Measurements from ENCODE around the gene ZBTB2. TPM values are rescaled to one million over a fixed set of nuclear protein-coding genes. Genes with fewer than 3 reads are reported as not detected.

Gene ZBTB2
- total RNA-seq, 1 experiment from 2014 or later = 16.2 TPM

GRCh38 chr6:151327101-151327500, 64.3 kb downstream of the ZBTB2 start:
- intact Hi-C loops (cut with micrococcal nuclease; ENCODE audit: unreplicated experiment) = loop anchor here (10.0 kb wide), 1 partner anchor 262 kb away; no protein-coding TSS in a partner anchor
- BruUV-seq (replicated peaks) = no TSS peak
- ChIA-PET CTCF (interaction anchor here (1.1 kb wide), 1 partner anchor 435 kb away, joined by 4 read pairs; no protein-coding TSS in a partner anchor), POLR2A (interaction anchor here (0.9 kb wide), 1 partner anchor 268 kb away, joined by 3 read pairs; no protein-coding TSS in a partner anchor)
- H3K4me1 ChIP-seq (ENCODE audit: control insufficient read depth, insufficient read depth, low read length) = peaks cover 25% of the 10 kb centered on the region
- ATAC-seq = no peak
- no peaks in the 10 kb centered on the region for H3K9me3 ChIP-seq (ENCODE audit: control insufficient read depth, insufficient read depth, low read depth, low read length)
- TF ChIP-seq TCF7L2 (IDR thresholded peaks at IDR 0.05; ENCODE audit: low read depth, low read length) (no peak), SIN3A (IDR thresholded peaks at IDR 0.05; ENCODE audit: borderline replicate concordance, insufficient read depth, low read depth, low read length) (no peak), POLR2AphosphoS5 (IDR thresholded peaks at IDR 0.05; ENCODE audit: low read depth, low read length) (no peak)
- TF ChIP-seq, protein P1, sequence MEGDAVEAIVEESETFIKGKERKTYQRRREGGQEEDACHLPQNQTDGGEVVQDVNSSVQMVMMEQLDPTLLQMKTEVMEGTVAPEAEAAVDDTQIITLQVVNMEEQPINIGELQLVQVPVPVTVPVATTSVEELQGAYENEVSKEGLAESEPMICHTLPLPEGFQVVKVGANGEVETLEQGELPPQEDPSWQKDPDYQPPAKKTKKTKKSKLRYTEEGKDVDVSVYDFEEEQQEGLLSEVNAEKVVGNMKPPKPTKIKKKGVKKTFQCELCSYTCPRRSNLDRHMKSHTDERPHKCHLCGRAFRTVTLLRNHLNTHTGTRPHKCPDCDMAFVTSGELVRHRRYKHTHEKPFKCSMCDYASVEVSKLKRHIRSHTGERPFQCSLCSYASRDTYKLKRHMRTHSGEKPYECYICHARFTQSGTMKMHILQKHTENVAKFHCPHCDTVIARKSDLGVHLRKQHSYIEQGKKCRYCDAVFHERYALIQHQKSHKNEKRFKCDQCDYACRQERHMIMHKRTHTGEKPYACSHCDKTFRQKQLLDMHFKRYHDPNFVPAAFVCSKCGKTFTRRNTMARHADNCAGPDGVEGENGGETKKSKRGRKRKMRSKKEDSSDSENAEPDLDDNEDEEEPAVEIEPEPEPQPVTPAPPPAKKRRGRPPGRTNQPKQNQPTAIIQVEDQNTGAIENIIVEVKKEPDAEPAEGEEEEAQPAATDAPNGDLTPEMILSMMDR (IDR thresholded peaks at IDR 0.05) = no peak
- TF ChIP-seq, protein P2, sequence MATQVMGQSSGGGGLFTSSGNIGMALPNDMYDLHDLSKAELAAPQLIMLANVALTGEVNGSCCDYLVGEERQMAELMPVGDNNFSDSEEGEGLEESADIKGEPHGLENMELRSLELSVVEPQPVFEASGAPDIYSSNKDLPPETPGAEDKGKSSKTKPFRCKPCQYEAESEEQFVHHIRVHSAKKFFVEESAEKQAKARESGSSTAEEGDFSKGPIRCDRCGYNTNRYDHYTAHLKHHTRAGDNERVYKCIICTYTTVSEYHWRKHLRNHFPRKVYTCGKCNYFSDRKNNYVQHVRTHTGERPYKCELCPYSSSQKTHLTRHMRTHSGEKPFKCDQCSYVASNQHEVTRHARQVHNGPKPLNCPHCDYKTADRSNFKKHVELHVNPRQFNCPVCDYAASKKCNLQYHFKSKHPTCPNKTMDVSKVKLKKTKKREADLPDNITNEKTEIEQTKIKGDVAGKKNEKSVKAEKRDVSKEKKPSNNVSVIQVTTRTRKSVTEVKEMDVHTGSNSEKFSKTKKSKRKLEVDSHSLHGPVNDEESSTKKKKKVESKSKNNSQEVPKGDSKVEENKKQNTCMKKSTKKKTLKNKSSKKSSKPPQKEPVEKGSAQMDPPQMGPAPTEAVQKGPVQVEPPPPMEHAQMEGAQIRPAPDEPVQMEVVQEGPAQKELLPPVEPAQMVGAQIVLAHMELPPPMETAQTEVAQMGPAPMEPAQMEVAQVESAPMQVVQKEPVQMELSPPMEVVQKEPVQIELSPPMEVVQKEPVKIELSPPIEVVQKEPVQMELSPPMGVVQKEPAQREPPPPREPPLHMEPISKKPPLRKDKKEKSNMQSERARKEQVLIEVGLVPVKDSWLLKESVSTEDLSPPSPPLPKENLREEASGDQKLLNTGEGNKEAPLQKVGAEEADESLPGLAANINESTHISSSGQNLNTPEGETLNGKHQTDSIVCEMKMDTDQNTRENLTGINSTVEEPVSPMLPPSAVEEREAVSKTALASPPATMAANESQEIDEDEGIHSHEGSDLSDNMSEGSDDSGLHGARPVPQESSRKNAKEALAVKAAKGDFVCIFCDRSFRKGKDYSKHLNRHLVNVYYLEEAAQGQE (IDR thresholded peaks at IDR 0.05; ENCODE audit: insufficient read depth in 1 of 2, low read depth in 2 of 2, low read length in 1 of 2) = no peak
- DNase-seq (ENCODE audit: low read depth, low spot score) = no peak
- H3K27ac ChIP-seq (ENCODE audit: low read length) = peak overlapping the region; percentile 85
- H3K4me3 ChIP-seq (ENCODE audit: low read depth in 2 of 2, low read length in 2 of 2) = peak overlapping the region; percentile 63 to 85
- H3K27me3 ChIP-seq (ENCODE audit: control insufficient read depth, insufficient read depth, low read length) = no peaks in the 10 kb centered on the region
- no peaks in the 10 kb centered on the region for H3K36me3 ChIP-seq (ENCODE audit: control insufficient read depth, insufficient read depth, low read length)
- in situ Hi-C loops (cut with HindIII; ENCODE audit: low pct_unique_long_range_greater_than_20kb, low sequenced_read_pairs) = no loop called here

DNA sequence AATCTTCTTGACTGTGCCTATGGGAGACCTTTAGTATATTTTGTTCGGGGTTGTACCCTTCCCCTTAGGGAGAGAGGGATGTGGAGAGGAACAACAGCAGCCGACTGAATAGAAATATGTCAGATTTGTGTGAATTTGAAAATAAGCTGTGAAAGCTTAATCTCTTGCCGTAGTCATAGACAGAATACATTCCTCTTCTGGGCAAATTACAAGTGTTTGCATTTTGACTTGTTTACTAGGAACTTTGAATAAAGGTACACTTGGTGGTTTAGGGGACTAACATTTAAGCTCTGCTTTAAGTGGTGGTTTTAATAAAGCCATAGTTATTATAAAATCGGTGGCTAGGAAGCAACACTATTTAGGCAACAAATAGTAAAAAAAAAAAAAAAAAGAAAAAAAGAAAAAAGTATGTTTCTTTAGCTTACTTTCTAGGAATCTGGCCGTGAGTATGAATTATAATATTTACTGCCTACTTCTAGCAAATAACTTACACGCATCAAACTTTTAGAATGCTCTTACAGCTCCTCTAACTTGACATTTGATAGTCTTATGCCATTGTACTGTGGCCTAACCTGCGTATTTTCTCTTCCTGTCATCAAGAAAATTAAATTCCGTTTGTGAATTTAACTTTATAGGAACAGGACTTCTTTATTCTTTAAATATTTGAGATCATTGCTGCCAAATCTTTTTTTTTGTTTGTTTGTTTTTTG, 65.1 kb downstream of the ZBTB2 start:
- peak; percentile 11; the same call in 1 of the 2 replicates for ATAC-seq
- Histone ChIP-seq H3K4me3 (ENCODE audit: low read depth in 2 of 2, low read length in 2 of 2) (peak overlapping the region; percentile 63 to 85), H3K4me1 (ENCODE audit: control insufficient read depth, insufficient read depth, low read length) (peaks cover 25% of the 10 kb centered on the region), H3K27ac (ENCODE audit: low read length) (peak overlapping the region; percentile 85), H3K27me3 (ENCODE audit: control insufficient read depth, insufficient read depth, low read length) (no peaks in the 10 kb centered on the region), H3K9me3 (ENCODE audit: control insufficient read depth, insufficient read depth, low read depth, low read length) (no peaks in the 10 kb centered on the region), H3K36me3 (ENCODE audit: control insufficient read depth, insufficient read depth, low read length) (no peaks in the 10 kb centered on the region)
- ChIA-PET CTCF (interaction anchor here (0.7 to 2.9 kb wide), 3 partner anchors 129 to 434 kb away, joined by 4 to 39 read pairs (median 8); no protein-coding TSS in a partner anchor), POLR2A (interaction anchor here (0.6 to 1.1 kb wide), 6 partner anchors 80 to 914 kb away, joined by 3 to 9 read pairs (median 3); no protein-coding TSS in a partner anchor)
- DNase-seq (ENCODE audit: low read depth, low spot score) = no peak
- TSS peak; percentile 74 for BruUV-seq (replicated peaks)
- intact Hi-C loops (cut with micrococcal nuclease; ENCODE audit: unreplicated experiment) (loop anchor here (10.0 kb wide), 1 partner anchor 261 kb away; no protein-coding TSS in a partner anchor), in situ Hi-C loops (cut with HindIII; ENCODE audit: low pct_unique_long_range_greater_than_20kb, low sequenced_read_pairs) (no loop called here)
- TF ChIP-seq, protein P1 (IDR thresholded peaks at IDR 0.05) = no peak
- TF ChIP-seq TCF7L2 (IDR thresholded peaks at IDR 0.05; ENCODE audit: low read depth, low read length) = peak; percentile 10; the same call in 1 of the 2 replicates
